ENCODE measurements around the gene SORBS1. TPM values are rescaled to one million over a fixed set of nuclear protein-coding genes. Genes with fewer than 3 reads are reported as not detected.

Gene SORBS1
- total and polyA plus RNA-seq, 2 of the 13 experiments (the other 11 are each of a cell fraction or from before 2014, with no cell fraction given) = 16.8 to 39.8 TPM

- TF ChIP-seq ZNF407 (CRISPR knock-in tag; IDR thresholded peaks at IDR 0.05; ENCODE audit: not compliant biosample characterization) (no peak), ZNF703 (CRISPR knock-in tag; IDR thresholded peaks at IDR 0.05; ENCODE audit: borderline replicate concordance) (no peak), PLRG1 (conservative IDR thresholded peaks at IDR 0.05) (no peak), ZNF501 (CRISPR knock-in tag; IDR thresholded peaks at IDR 0.05) (no peak), ZNF143 (CRISPR knock-in tag; IDR thresholded peaks at IDR 0.05) (no peak), ZBTB21 (CRISPR knock-in tag; IDR thresholded peaks at IDR 0.05) (no peak), NR3C1 (CRISPR knock-in tag; IDR thresholded peaks at IDR 0.05) (no peak), TEAD3 (CRISPR knock-in tag; optimal IDR thresholded peaks at IDR 0.05; ENCODE audit: borderline replicate concordance) (peak; percentile 85), SCMH1 (CRISPR knock-in tag; IDR thresholded peaks at IDR 0.05; ENCODE audit: borderline replicate concordance) (no peak), ZFP41 (CRISPR knock-in tag; IDR thresholded peaks at IDR 0.05; ENCODE audit: borderline replicate concordance) (no peak), NR2F6 (IDR thresholded peaks at IDR 0.05) (no peak), NR2F6 (CRISPR knock-in tag; IDR thresholded peaks at IDR 0.05) (peak; percentile 57), ASH2L (IDR thresholded peaks at IDR 0.05; ENCODE audit: insufficient read length, low read depth, low read length) (peak; percentile 83), HHEX (CRISPR knock-in tag; IDR thresholded peaks at IDR 0.05) (no peak), ZNF512 (CRISPR knock-in tag; IDR thresholded peaks at IDR 0.05) (no peak), MED1 (CRISPR knock-in tag; IDR thresholded peaks at IDR 0.05) (peak; percentile 95), NR0B2 (CRISPR knock-in tag; IDR thresholded peaks at IDR 0.05) (no peak)
- TF ChIP-seq, protein P1, sequence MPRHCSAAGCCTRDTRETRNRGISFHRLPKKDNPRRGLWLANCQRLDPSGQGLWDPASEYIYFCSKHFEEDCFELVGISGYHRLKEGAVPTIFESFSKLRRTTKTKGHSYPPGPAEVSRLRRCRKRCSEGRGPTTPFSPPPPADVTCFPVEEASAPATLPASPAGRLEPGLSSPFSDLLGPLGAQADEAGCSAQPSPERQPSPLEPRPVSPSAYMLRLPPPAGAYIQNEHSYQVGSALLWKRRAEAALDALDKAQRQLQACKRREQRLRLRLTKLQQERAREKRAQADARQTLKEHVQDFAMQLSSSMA (CRISPR knock-in tag; IDR thresholded peaks at IDR 0.05) = no peak
- TF ChIP-seq, protein P2, sequence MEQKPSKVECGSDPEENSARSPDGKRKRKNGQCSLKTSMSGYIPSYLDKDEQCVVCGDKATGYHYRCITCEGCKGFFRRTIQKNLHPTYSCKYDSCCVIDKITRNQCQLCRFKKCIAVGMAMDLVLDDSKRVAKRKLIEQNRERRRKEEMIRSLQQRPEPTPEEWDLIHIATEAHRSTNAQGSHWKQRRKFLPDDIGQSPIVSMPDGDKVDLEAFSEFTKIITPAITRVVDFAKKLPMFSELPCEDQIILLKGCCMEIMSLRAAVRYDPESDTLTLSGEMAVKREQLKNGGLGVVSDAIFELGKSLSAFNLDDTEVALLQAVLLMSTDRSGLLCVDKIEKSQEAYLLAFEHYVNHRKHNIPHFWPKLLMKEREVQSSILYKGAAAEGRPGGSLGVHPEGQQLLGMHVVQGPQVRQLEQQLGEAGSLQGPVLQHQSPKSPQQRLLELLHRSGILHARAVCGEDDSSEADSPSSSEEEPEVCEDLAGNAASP (CRISPR knock-in tag; IDR thresholded peaks at IDR 0.05; ENCODE audit: borderline replicate concordance) = no peak
These were observed 103.8 kb downstream of the SORBS1 start (continued) for GRCh38 chr10:95457319-95457886.
